Right lobe of liver (tissue), 4 donors: ENCODE measurements around the gene BTN3A1.

Experiments used
- CTCF ChIP-seq, 4 donors: fragments of 200-600 bp in 3 of 4; fragments of 450-650 bp in 1 of 4; IDR thresholded peaks; one replicate each; pipeline versions ENCODE4 v1.5.1 to v1.8.0; 2016 to 2022; ENCODE audit warnings: antibody characterized with exemption in 4 of 4, mild to moderate bottlenecking in 2 of 4
- POLR2A ChIP-seq: fragments of 450-650 bp; IDR thresholded peaks from one replicate; pipeline ENCODE4 v1.6.1; 2017; ENCODE audit warnings: antibody characterized with exemption, mild to moderate bottlenecking
- donor health status: DM: no; HTN: no; CAD: no.
- donor health status: DM: no; HTN: no; CAD: no.
- donor health status: DM: no; HTN: yes; CAD: no.

GRCh38 chr6:26457264-26457805 lies 55.3 kb downstream of the BTN3A1 start:
- TF ChIP-seq POLR2A: no peak
- TF ChIP-seq CTCF (IDR thresholded peaks at IDR 0.05): no peak
